ENCODE measurements around the gene GAGE10. TPM values are rescaled to one million over a fixed set of nuclear protein-coding genes. Genes with fewer than 3 reads are reported as not detected.

The GAGE10 gene
- total RNA-seq, 1 experiment from 2014 or later, result not detected

GRCh38 chrX:49276207-49276606 is 27.2 kb upstream of the GAGE10 start:
- in situ Hi-C loops (cut with HindIII; ENCODE audit: low pct_unique_long_range_greater_than_20kb, low sequenced_read_pairs) (no loop called here), intact Hi-C loops (cut with micrococcal nuclease; ENCODE audit: unreplicated experiment) (loop anchor here (5.0 kb wide), 1 partner anchor 84 kb away; no protein-coding TSS in a partner anchor)
- POLR2A ChIA-PET, result no interaction called here
- TF ChIP-seq REST (IDR thresholded peaks at IDR 0.05; ENCODE audit: insufficient read depth in 1 of 2, low read depth in 2 of 2, low read length in 1 of 2) (no peak), CTCF (IDR thresholded peaks at IDR 0.05) (no peak), POLR2AphosphoS5 (IDR thresholded peaks at IDR 0.05; ENCODE audit: low read depth, low read length) (no peak), TCF7L2 (IDR thresholded peaks at IDR 0.05; ENCODE audit: low read depth, low read length) (no peak), SIN3A (IDR thresholded peaks at IDR 0.05; ENCODE audit: borderline replicate concordance, insufficient read depth, low read depth, low read length) (no peak)
- BruUV-seq (replicated peaks), result no TSS peak
- Histone ChIP-seq H3K4me3 (ENCODE audit: low read depth in 2 of 2, low read length in 2 of 2) (no peak overlapping the region), H3K4me1 (ENCODE audit: control insufficient read depth, insufficient read depth, low read length) (peaks cover 14% of the 10 kb centered on the region), H3K27ac (ENCODE audit: low read length) (no peak overlapping the region), H3K9me3 (ENCODE audit: control insufficient read depth, insufficient read depth, low read depth, low read length) (no peaks in the 10 kb centered on the region), H3K36me3 (ENCODE audit: control insufficient read depth, insufficient read depth, low read length) (no peaks in the 10 kb centered on the region), H3K27me3 (ENCODE audit: control insufficient read depth, insufficient read depth, low read length) (no peaks in the 10 kb centered on the region)
- CTCF ChIA-PET, result no interaction called here
- DNase-seq (ENCODE audit: low read depth, low spot score) (no peak), ATAC-seq (no peak)

- CTCF ChIA-PET, result no interaction called here
- Histone ChIP-seq H3K27ac (ENCODE audit: low read length) (no peak overlapping the region), H3K4me1 (ENCODE audit: control insufficient read depth, insufficient read depth, low read length) (peaks cover 8% of the 10 kb centered on the region), H3K36me3 (ENCODE audit: control insufficient read depth, insufficient read depth, low read length) (no peaks in the 10 kb centered on the region), H3K27me3 (ENCODE audit: control insufficient read depth, insufficient read depth, low read length) (no peaks in the 10 kb centered on the region), H3K9me3 (ENCODE audit: control insufficient read depth, insufficient read depth, low read depth, low read length) (no peaks in the 10 kb centered on the region), H3K4me3 (ENCODE audit: low read depth in 2 of 2, low read length in 2 of 2) (no peak overlapping the region)
- TF ChIP-seq REST (IDR thresholded peaks at IDR 0.05; ENCODE audit: insufficient read depth in 1 of 2, low read depth in 2 of 2, low read length in 1 of 2) (no peak), TCF7L2 (IDR thresholded peaks at IDR 0.05; ENCODE audit: low read depth, low read length) (no peak), CTCF (IDR thresholded peaks at IDR 0.05) (no peak), SIN3A (IDR thresholded peaks at IDR 0.05; ENCODE audit: borderline replicate concordance, insufficient read depth, low read depth, low read length) (no peak), POLR2AphosphoS5 (IDR thresholded peaks at IDR 0.05; ENCODE audit: low read depth, low read length) (no peak)
- DNase-seq (ENCODE audit: low read depth, low spot score) (no peak), ATAC-seq (0 out of 2 replicates have a peak, but pooled peaks have one; percentile 26)
- in situ Hi-C loops (cut with HindIII; ENCODE audit: low pct_unique_long_range_greater_than_20kb, low sequenced_read_pairs), result no loop called here
- no TSS peak for BruUV-seq (replicated peaks)
- intact Hi-C loops (cut with micrococcal nuclease; ENCODE audit: unreplicated experiment), result loop anchor here (5.0 kb wide), 1 partner anchor 85 kb away; no protein-coding TSS in a partner anchor
- POLR2A ChIA-PET, result no interaction called here
These were observed 26.5 kb upstream of the GAGE10 start for GRCh38 chrX:49276671-49277534.

All from Panc1 (cell line).